ENCODE results near the gene LAMP5.

DNA sequence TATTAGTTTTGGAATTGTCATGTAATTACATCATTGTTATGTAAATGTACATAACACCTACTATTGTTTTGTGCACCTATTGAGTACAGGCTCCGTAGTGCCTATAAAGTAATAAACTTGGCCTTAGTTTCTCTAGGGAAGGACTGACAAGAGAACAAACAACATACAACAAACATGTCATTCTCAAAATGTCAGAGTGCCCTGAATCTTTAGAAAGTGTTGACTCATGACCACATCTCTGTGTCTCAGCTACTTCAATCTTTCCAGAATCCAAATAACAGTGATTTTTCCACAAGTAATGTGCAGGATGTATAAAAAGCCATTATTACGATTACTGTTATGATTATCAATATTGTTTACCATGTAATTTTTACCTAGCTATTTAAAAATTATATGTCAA is 17.2 kb downstream of the LAMP5 start:
- TF ChIP-seq EZH2phosphoT487 (IDR thresholded peaks at IDR 0.05; ENCODE audit: borderline replicate concordance): no peak
- no peak for TF ChIP-seq CTCF (conservative IDR thresholded peaks at IDR 0.05; ENCODE audit: low read length)
